Neural progenitor cell (in vitro differentiated cells): ENCODE data around the gene BMF.

ENCODE experiments used
- EZH2 ChIP-seq: fragments of 200-600 bp; sonication (generic); IDR thresholded peaks from 2 replicates; pipeline ENCODE4 v1.6.1; 2017; ENCODE audit warnings: antibody characterized with exemption, mild to moderate bottlenecking, moderate library complexity
- EZH2phosphoT487 ChIP-seq: fragments of 200-600 bp; sonication (generic); IDR thresholded peaks from 2 replicates; pipeline ENCODE4 v1.6.1; 2017; ENCODE audit warnings: antibody characterized with exemption
- TF ChIP-seq, protein P1 (sequence below): fragments of 200-600 bp; sonication (generic); IDR thresholded peaks from 2 replicates; pipeline ENCODE4 v1.5.1; 2017; ENCODE audit warnings: antibody characterized with exemption, mild to moderate bottlenecking

DNA sequence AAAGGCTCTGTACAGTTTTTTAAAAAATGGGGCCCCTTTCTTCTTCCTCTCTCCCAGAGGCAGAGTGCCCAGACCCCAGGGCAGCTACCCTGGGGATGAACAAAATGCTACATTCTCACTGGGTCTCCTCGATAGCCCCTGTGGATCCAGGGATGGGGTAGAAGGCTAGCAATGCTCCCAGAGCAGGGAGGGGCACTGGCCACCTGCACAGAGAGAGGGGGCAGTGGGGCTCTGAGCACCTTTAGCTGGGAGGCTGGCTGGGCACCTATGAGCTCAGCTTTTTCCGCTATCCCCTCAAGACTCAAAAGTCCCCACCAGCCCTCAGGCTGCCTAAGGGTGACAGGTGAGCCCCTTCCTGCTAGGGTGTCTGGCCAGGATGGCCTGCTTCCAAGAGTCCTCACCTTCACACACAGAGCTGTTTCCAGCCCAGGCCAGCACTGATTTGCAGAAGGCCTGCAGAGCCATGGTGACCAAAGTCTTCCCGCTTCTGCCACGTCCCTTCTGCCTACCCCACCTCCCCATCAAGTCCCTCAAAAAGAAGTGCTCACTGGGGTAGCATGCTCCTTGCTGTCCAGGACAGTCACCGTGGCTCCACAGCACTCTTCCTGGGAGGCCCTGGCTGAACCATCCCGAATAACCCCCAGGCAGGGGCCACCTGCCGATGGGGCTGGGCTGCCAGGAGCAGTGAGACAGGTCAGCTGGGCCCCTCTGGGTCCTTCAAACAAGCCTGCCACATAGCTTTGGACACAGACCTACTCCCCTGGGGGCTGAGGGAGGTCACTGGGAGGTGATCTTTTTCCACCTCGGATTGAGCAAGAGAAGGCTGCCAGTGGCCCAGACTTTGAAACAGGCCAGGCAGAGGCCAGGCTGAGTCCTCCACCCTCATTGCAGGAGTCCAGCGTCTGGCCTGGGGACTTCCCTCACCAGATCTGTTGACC is 20.4 kb downstream of the BMF start:
- TF ChIP-seq, protein P1, sequence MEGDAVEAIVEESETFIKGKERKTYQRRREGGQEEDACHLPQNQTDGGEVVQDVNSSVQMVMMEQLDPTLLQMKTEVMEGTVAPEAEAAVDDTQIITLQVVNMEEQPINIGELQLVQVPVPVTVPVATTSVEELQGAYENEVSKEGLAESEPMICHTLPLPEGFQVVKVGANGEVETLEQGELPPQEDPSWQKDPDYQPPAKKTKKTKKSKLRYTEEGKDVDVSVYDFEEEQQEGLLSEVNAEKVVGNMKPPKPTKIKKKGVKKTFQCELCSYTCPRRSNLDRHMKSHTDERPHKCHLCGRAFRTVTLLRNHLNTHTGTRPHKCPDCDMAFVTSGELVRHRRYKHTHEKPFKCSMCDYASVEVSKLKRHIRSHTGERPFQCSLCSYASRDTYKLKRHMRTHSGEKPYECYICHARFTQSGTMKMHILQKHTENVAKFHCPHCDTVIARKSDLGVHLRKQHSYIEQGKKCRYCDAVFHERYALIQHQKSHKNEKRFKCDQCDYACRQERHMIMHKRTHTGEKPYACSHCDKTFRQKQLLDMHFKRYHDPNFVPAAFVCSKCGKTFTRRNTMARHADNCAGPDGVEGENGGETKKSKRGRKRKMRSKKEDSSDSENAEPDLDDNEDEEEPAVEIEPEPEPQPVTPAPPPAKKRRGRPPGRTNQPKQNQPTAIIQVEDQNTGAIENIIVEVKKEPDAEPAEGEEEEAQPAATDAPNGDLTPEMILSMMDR = no peak
- no peak for TF ChIP-seq EZH2
- TF ChIP-seq EZH2phosphoT487 = no peak
